HL-60 (cell line): Measurements from ENCODE around the gene CTSA.

Source experiments
- DNase-seq, 2 experiments: peaks; one replicate each; pipeline ENCODE4 v3.0.0-alpha.2; 2010 to 2020; ENCODE audit warnings: low read depth in 1 of 2, low spot score in 1 of 2
- H3K27ac ChIP-seq: fragments of 250-450 bp; sonication (Bioruptor Pico); replicated peaks from 2 replicates; pipeline ENCODE4 v1.5.1; 2020; ENCODE audit warnings: mild to moderate bottlenecking, moderate library complexity
- H3K27me3 ChIP-seq: fragments of 250-450 bp; sonication (Bioruptor Pico); 2 replicates; pipeline ENCODE4 v1.5.1; 2021; ENCODE audit warnings: mild to moderate bottlenecking, moderate library complexity; ENCODE audit not compliant: insufficient read depth, poor library complexity, severe bottlenecking
- H3K4me3 ChIP-seq: replicated peaks from 2 replicates; pipeline ENCODE4 v1.5.1; 2011; ENCODE audit warnings: mild to moderate bottlenecking, control low read depth, low read length; ENCODE audit not compliant: insufficient read depth
- GABPA ChIP-seq: IDR thresholded peaks from 2 replicates; pipeline ENCODE4 v1.6.1; 2012; ENCODE audit warnings: low read depth
- POLR2AphosphoS5 ChIP-seq: IDR thresholded peaks from 2 replicates; pipeline ENCODE4 v1.6.1; 2012; ENCODE audit warnings: low read depth
- REST ChIP-seq: IDR thresholded peaks from 2 replicates; pipeline ENCODE4 v1.6.1; 2012; ENCODE audit warnings: low read depth; ENCODE audit not compliant: insufficient replicate concordance
- SPI1 ChIP-seq: IDR thresholded peaks from 2 replicates; pipeline ENCODE4 v1.6.1; 2012; ENCODE audit warnings: low read depth, mild to moderate bottlenecking, borderline replicate concordance
- TF ChIP-seq, protein P1 (sequence below): IDR thresholded peaks from one replicate; pipeline ENCODE4 v1.5.1; 2011; ENCODE audit warnings: low read length, control low read depth, inconsistent platforms; ENCODE audit not compliant: insufficient read depth

The CTSA gene

GRCh38 chr20:45924391-45925261 is 33.5 kb downstream of the CTSA start:
- H3K27me3 ChIP-seq: no peaks in the 10 kb centered on the region
- H3K4me3 ChIP-seq: no peak overlapping the region
- no peak overlapping the region for H3K27ac ChIP-seq
- DNase-seq: no peak
- TF ChIP-seq GABPA (no peak), REST (no peak), SPI1 (no peak), POLR2AphosphoS5 (no peak)
- TF ChIP-seq, protein P1, sequence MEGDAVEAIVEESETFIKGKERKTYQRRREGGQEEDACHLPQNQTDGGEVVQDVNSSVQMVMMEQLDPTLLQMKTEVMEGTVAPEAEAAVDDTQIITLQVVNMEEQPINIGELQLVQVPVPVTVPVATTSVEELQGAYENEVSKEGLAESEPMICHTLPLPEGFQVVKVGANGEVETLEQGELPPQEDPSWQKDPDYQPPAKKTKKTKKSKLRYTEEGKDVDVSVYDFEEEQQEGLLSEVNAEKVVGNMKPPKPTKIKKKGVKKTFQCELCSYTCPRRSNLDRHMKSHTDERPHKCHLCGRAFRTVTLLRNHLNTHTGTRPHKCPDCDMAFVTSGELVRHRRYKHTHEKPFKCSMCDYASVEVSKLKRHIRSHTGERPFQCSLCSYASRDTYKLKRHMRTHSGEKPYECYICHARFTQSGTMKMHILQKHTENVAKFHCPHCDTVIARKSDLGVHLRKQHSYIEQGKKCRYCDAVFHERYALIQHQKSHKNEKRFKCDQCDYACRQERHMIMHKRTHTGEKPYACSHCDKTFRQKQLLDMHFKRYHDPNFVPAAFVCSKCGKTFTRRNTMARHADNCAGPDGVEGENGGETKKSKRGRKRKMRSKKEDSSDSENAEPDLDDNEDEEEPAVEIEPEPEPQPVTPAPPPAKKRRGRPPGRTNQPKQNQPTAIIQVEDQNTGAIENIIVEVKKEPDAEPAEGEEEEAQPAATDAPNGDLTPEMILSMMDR: no peak

DNA sequence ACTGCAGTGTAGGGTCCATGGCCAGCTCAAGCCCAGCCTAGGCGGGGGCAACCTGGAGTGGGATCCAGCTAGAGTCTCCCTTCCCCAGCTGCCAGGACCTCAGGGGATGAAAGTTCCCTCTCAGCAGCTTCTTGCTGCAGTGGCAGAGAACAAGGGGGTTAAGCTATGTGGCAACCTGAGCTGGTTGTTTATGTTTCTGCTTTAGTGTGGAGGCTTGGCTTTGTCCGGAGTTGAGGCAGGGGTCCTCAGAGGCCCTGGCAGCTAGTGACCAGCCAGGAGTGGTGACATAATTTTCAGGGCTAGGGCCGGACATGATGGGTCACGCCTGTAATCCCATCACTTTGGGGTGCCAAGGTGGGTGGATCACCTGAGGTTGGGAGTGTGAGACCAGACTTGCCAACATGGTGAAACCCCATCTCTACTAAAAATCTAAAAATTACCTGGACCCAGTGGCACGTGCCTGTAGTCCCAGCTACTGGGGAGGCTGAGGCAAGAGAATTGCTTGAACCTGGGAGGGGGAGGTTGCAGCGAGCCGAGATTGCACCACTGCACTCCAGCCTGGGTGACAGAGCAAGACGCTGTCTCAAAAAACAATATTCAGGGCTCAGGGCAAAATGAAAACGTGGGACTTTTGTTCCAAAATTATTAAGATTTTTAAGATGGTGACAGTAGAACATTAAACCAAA is 34.8 kb downstream of the CTSA start:
- no peak overlapping the region for H3K4me3 ChIP-seq

More for the DNA sequence above, 34.8 kb downstream of the CTSA start:
- no peak overlapping the region for H3K27ac ChIP-seq
- H3K27me3 ChIP-seq: no peaks in the 10 kb centered on the region
- DNase-seq: no peak
- TF ChIP-seq, protein P1: no peak
- TF ChIP-seq REST: no peak
- no peak for TF ChIP-seq POLR2AphosphoS5
- no peak for TF ChIP-seq GABPA
- TF ChIP-seq SPI1: no peak
